Activated naive CD4-positive, alpha-beta T cell treated with anti-CD3 and anti-CD28 coated beads for 36 hours (primary cell): ENCODE results near the gene CUL1. TPM values are rescaled to one million over a fixed set of nuclear protein-coding genes. Genes with fewer than 3 reads are reported as not detected.

ENCODE experiments used
- CTCF ChIA-PET: fragments of 350-600 bp; sonication (Branson Sonifier 250); formaldehyde crosslinking; loops from one replicate; lab custom pipeline; 2021; ENCODE audit warnings: antibody characterized with exemption; lab: Charles Lee
- DNase-seq: peaks from one replicate; pipeline ENCODE4 v3.0.0-alpha.2; 2020
- H3K27ac Mint-ChIP-seq: one replicate; pipeline ENCODE4 v1.8.0; 2021; ENCODE audit warnings: mild to moderate bottlenecking, mixed read lengths
- H3K27me3 Mint-ChIP-seq: one replicate; pipeline ENCODE4 v1.8.0; 2021; ENCODE audit warnings: low read depth, mixed read lengths
- H3K36me3 Mint-ChIP-seq: one replicate; pipeline ENCODE4 v1.8.0; 2021; ENCODE audit warnings: low read depth, mixed read lengths
- H3K4me1 Mint-ChIP-seq: one replicate; pipeline ENCODE4 v1.8.0; 2021; ENCODE audit warnings: low read depth, mixed read lengths
- H3K4me3 Mint-ChIP-seq: one replicate; pipeline ENCODE4 v1.8.0; 2021; ENCODE audit warnings: mild to moderate bottlenecking, moderate library complexity, mixed read lengths
- H3K9me3 Mint-ChIP-seq: one replicate; pipeline ENCODE4 v1.8.0; 2021; ENCODE audit warnings: mixed read lengths
- intact Hi-C: fragments of 100-400 bp; cut with micrococcal nuclease; formaldehyde crosslinking; loops from one replicate; pipeline ENCODE4 v1.15.1; 2023
- total RNA-seq, 2 experiments: library from RNA; stranded (reverse); gene quantifications; one replicate each; pipeline ENCODE4 v1.2.3, GENCODE V29; 2021

CUL1 gene
- 10 to 100 TPM; 59.6 to 62.2 TPM for total RNA-seq

GRCh38 chr7:148698397-148699023 is at the start of gene CUL1:
CUL1 (plus strand) TSS chr7:148698903; CDS start chr7:148730123, 31,220 bp downstream.
- H3K36me3 Mint-ChIP-seq, result peaks cover 14% of the 10 kb centered on the region
- peak; percentile 89 for DNase-seq
- peak within 1 kb of the TSS; percentile 97 for H3K27ac Mint-ChIP-seq
- peaks cover 53% of the 10 kb centered on the region for H3K4me1 Mint-ChIP-seq
- intact Hi-C loops, result loop anchor here (1.0 to 10.0 kb wide), 3 partner anchors 186 to 546 kb away; partner anchors contain the start of genes EZH2 and ZNF425
- no peaks in the 10 kb centered on the region for H3K9me3 Mint-ChIP-seq
- peak within 1 kb of the TSS; percentile 86 for H3K4me3 Mint-ChIP-seq
- CTCF ChIA-PET, result interaction anchor here (1.3 to 1.8 kb wide), 4 partner anchors 49 to 265 kb away, joined by 4 to 5 read pairs (median 4); no protein-coding TSS in a partner anchor
- H3K27me3 Mint-ChIP-seq, result no peaks in the 10 kb centered on the region

- no peak overlapping the region for H3K27ac Mint-ChIP-seq
- no peaks in the 10 kb centered on the region for H3K9me3 Mint-ChIP-seq
- no peaks in the 10 kb centered on the region for H3K4me1 Mint-ChIP-seq
- intact Hi-C loops, result no loop called here
- CTCF ChIA-PET, result no interaction called here
- no peak for DNase-seq
- H3K4me3 Mint-ChIP-seq, result no peak overlapping the region
- no peaks in the 10 kb centered on the region for H3K36me3 Mint-ChIP-seq
- peaks cover 2% of the 10 kb centered on the region for H3K27me3 Mint-ChIP-seq
These were observed 48.4 kb upstream of the CUL1 start for GRCh38 chr7:148650232-148650858.

- no peak overlapping the region for H3K27ac Mint-ChIP-seq
- intact Hi-C loops, result no loop called here
- no peaks in the 10 kb centered on the region for H3K4me1 Mint-ChIP-seq
- H3K9me3 Mint-ChIP-seq, result no peaks in the 10 kb centered on the region
- CTCF ChIA-PET, result interaction anchor here (0.6 to 1.1 kb wide), 2 partner anchors 36 to 315 kb away, joined by 3 read pairs; no protein-coding TSS in a partner anchor
- H3K27me3 Mint-ChIP-seq, result peaks cover 2% of the 10 kb centered on the region
- H3K36me3 Mint-ChIP-seq, result no peaks in the 10 kb centered on the region
- DNase-seq, result no peak
- no peak overlapping the region for H3K4me3 Mint-ChIP-seq
These were observed 45.9 kb upstream of the CUL1 start for GRCh38 chr7:148652773-148653172.

- no peak for DNase-seq
- intact Hi-C loops, result no loop called here
- Mint-ChIP-seq H3K27ac (no peak overlapping the region), H3K4me1 (no peaks in the 10 kb centered on the region), H3K4me3 (no peak overlapping the region), H3K9me3 (no peaks in the 10 kb centered on the region), H3K27me3 (no peaks in the 10 kb centered on the region), H3K36me3 (no peaks in the 10 kb centered on the region)
- CTCF ChIA-PET, result interaction anchor here (0.6 kb wide), 1 partner anchor 83 kb away, joined by 3 read pairs; no protein-coding TSS in a partner anchor
These were observed 40.8 kb upstream of the CUL1 start for GRCh38 chr7:148657929-148658328.

- Mint-ChIP-seq H3K27ac (no peak overlapping the region), H3K4me1 (no peaks in the 10 kb centered on the region), H3K4me3 (no peak overlapping the region), H3K36me3 (no peaks in the 10 kb centered on the region), H3K27me3 (no peaks in the 10 kb centered on the region), H3K9me3 (no peaks in the 10 kb centered on the region)
- intact Hi-C loops, result no loop called here
- DNase-seq, result no peak
- CTCF ChIA-PET, result no interaction called here
These were observed 37.2 kb upstream of the CUL1 start for GRCh38 chr7:148661471-148661870.

GRCh38 chr7:148662646-148663045 is 36.1 kb upstream of the CUL1 start:
- DNase-seq, result no peak
- intact Hi-C loops, result no loop called here
- no peak overlapping the region for H3K27ac Mint-ChIP-seq
- no peaks in the 10 kb centered on the region for H3K4me1 Mint-ChIP-seq
- H3K36me3 Mint-ChIP-seq, result no peaks in the 10 kb centered on the region
- no peaks in the 10 kb centered on the region for H3K27me3 Mint-ChIP-seq
- H3K9me3 Mint-ChIP-seq, result no peaks in the 10 kb centered on the region
- CTCF ChIA-PET, result interaction anchor here (1.0 kb wide), 1 partner anchor 87 kb away, joined by 3 read pairs; no protein-coding TSS in a partner anchor
- no peak overlapping the region for H3K4me3 Mint-ChIP-seq

GRCh38 chr7:148664324-148664723 is 34.4 kb upstream of the CUL1 start:
- CTCF ChIA-PET, result no interaction called here
- Mint-ChIP-seq H3K27ac (no peak overlapping the region), H3K36me3 (no peaks in the 10 kb centered on the region), H3K9me3 (no peaks in the 10 kb centered on the region), H3K27me3 (no peaks in the 10 kb centered on the region), H3K4me1 (no peaks in the 10 kb centered on the region), H3K4me3 (no peak overlapping the region)
- no peak for DNase-seq
- intact Hi-C loops, result no loop called here

- Mint-ChIP-seq H3K27me3 (no peaks in the 10 kb centered on the region), H3K27ac (no peak overlapping the region), H3K36me3 (no peaks in the 10 kb centered on the region), H3K9me3 (no peaks in the 10 kb centered on the region), H3K4me1 (no peaks in the 10 kb centered on the region), H3K4me3 (no peak overlapping the region)
- intact Hi-C loops, result no loop called here
- no peak for DNase-seq
- CTCF ChIA-PET, result interaction anchor here (0.7 kb wide), 1 partner anchor 305 kb away, joined by 3 read pairs; no protein-coding TSS in a partner anchor
These were observed 33.5 kb upstream of the CUL1 start for GRCh38 chr7:148665221-148665620.

- CTCF ChIA-PET, result interaction anchor here (0.5 kb wide), 1 partner anchor 176 kb away, joined by 4 read pairs; no protein-coding TSS in a partner anchor
- intact Hi-C loops, result no loop called here
- H3K4me1 Mint-ChIP-seq, result no peaks in the 10 kb centered on the region
These were observed 28.8 kb upstream of the CUL1 start for GRCh38 chr7:148669927-148670326.

GRCh38 chr7:148670374-148670773 is 28.3 kb upstream of the CUL1 start:
- Mint-ChIP-seq H3K4me3 (no peak overlapping the region), H3K27me3 (no peaks in the 10 kb centered on the region), H3K27ac (no peak overlapping the region), H3K4me1 (no peaks in the 10 kb centered on the region), H3K9me3 (no peaks in the 10 kb centered on the region), H3K36me3 (no peaks in the 10 kb centered on the region)
- CTCF ChIA-PET, result interaction anchor here (0.5 kb wide), 1 partner anchor 175 kb away, joined by 4 read pairs; no protein-coding TSS in a partner anchor
- intact Hi-C loops, result no loop called here
- DNase-seq, result no peak

More at GRCh38 chr7:148669927-148670326, 28.8 kb upstream of the CUL1 start:
- Mint-ChIP-seq H3K9me3 (no peaks in the 10 kb centered on the region), H3K4me3 (no peak overlapping the region), H3K36me3 (no peaks in the 10 kb centered on the region), H3K27ac (no peak overlapping the region), H3K27me3 (no peaks in the 10 kb centered on the region)
- no peak for DNase-seq

GRCh38 chr7:148670807-148671206 is 27.9 kb upstream of the CUL1 start:
- Mint-ChIP-seq H3K4me3 (no peak overlapping the region), H3K9me3 (no peaks in the 10 kb centered on the region)

GRCh38 chr7:148672041-148672440 is 26.7 kb upstream of the CUL1 start:
- no peak overlapping the region for H3K4me3 Mint-ChIP-seq
- no peaks in the 10 kb centered on the region for H3K36me3 Mint-ChIP-seq
- CTCF ChIA-PET, result no interaction called here
- no peaks in the 10 kb centered on the region for H3K9me3 Mint-ChIP-seq
- no peak overlapping the region for H3K27ac Mint-ChIP-seq
- intact Hi-C loops, result no loop called here
- no peak for DNase-seq
- H3K27me3 Mint-ChIP-seq, result peaks cover 2% of the 10 kb centered on the region
- H3K4me1 Mint-ChIP-seq, result no peaks in the 10 kb centered on the region

More at GRCh38 chr7:148670807-148671206, 27.9 kb upstream of the CUL1 start:
- H3K4me1 Mint-ChIP-seq, result no peaks in the 10 kb centered on the region
- intact Hi-C loops, result no loop called here
- H3K27ac Mint-ChIP-seq, result no peak overlapping the region
- DNase-seq, result no peak
- CTCF ChIA-PET, result no interaction called here
- H3K27me3 Mint-ChIP-seq, result no peaks in the 10 kb centered on the region
- no peaks in the 10 kb centered on the region for H3K36me3 Mint-ChIP-seq
